HG03378 (cell line): ENCODE data around the gene EYA2.

Experiments
- ATAC-seq: cut with Tn5 transposase; IDR thresholded peaks from one replicate; pipeline ENCODE4 v1.9.1; 2021; ENCODE audit warnings: mild to moderate bottlenecking, moderate library complexity; ENCODE audit not compliant: unreplicated experiment

EYA2 gene

GRCh38 chr20:47216819-47217410 is 322.3 kb downstream of the EYA2 start:
- ATAC-seq, result no peak

- no peak for ATAC-seq
These were observed 323.1 kb downstream of the EYA2 start for GRCh38 chr20:47217482-47218446.

- no peak for ATAC-seq
These were observed 325.5 kb downstream of the EYA2 start for GRCh38 chr20:47220161-47220582.

GRCh38 chr20:47221036-47221625 is 326.5 kb downstream of the EYA2 start:
- no peak for ATAC-seq

GRCh38 chr20:47222468-47223119 is 328.0 kb downstream of the EYA2 start:
- no peak for ATAC-seq

GRCh38 chr20:47223896-47224295 is 329.3 kb downstream of the EYA2 start:
- no peak for ATAC-seq

GRCh38 chr20:47224300-47224791 is 329.7 kb downstream of the EYA2 start:
- ATAC-seq, result no peak

GRCh38 chr20:47224857-47225256 is 330.2 kb downstream of the EYA2 start:
- ATAC-seq, result no peak

- no peak for ATAC-seq
These were observed 330.8 kb downstream of the EYA2 start for GRCh38 chr20:47225458-47225857.

GRCh38 chr20:47227119-47227518 is 332.5 kb downstream of the EYA2 start:
- ATAC-seq, result no peak

- ATAC-seq, result no peak
These were observed 332.9 kb downstream of the EYA2 start for GRCh38 chr20:47227576-47227975.

GRCh38 chr20:47228654-47229053 is 334.0 kb downstream of the EYA2 start:
- no peak for ATAC-seq

GRCh38 chr20:47230811-47231256 is 336.2 kb downstream of the EYA2 start:
- no peak for ATAC-seq

- ATAC-seq, result no peak
These were observed 336.9 kb downstream of the EYA2 start for GRCh38 chr20:47231382-47232039.

GRCh38 chr20:47232518-47232917 is 337.9 kb downstream of the EYA2 start:
- no peak for ATAC-seq

- ATAC-seq, result no peak
These were observed 338.9 kb downstream of the EYA2 start for GRCh38 chr20:47233333-47234188.

- no peak for ATAC-seq
These were observed 340.5 kb downstream of the EYA2 start for GRCh38 chr20:47235111-47235510.

- ATAC-seq, result no peak
These were observed 341.4 kb downstream of the EYA2 start for GRCh38 chr20:47235853-47236638.

GRCh38 chr20:47236639-47236900 is 341.9 kb downstream of the EYA2 start:
- ATAC-seq, result no peak
